ENCODE measurements around the gene MGAT5. TPM values are rescaled to one million over a fixed set of nuclear protein-coding genes. Genes with fewer than 3 reads are reported as not detected.

The MGAT5 gene
- total RNA-seq, 1 donor from 2014 or later, result 25.8 TPM

DNA sequence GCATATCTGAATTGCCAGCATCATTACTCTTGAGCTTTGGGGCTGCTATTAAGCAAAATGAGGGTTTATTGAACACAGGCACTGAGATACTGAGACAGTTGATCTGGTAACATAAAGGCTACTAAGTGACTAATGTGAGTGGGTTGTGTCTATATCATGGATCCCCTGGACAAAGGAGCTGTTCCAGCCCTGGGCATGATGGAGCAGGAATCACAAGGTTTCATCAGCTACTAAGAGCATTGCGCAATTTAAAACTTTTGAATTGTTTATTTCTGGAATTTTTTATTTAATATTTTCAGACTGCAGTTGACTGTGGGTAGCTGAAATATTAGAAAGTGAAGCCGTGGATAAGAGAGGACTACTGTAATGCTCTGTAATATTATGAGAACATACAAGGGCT, 73.5 kb downstream of the MGAT5 start:
- Mint-ChIP-seq H3K4me1 (ENCODE audit: low read depth) (peaks cover 41% of the 10 kb centered on the region), H3K27ac (no peak overlapping the region)
- no peak for DNase-seq (ENCODE audit: low spot score)

DNA sequence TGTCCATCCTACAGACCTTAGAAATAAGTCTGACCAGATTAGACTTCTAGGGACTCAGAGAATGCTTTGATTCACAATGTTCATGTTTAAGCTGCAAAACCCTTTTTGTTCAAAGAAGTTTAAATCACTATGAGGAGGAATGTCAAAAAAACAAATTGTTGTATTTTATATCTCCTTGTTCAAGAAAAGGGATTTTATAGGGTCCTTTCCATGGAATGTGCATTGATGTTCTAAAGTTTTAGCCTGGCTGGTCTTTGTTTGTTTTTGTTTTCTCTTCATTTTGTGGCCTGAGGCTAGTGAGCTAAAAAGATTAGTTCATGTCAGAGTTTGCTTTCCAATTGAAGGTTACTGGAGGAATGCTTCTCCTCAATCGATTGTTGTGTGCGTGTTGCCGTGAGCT, 77.2 kb downstream of the MGAT5 start:
- DNase-seq (ENCODE audit: low spot score), result no peak
- Mint-ChIP-seq H3K27ac (no peak overlapping the region), H3K27me3 (ENCODE audit: insufficient read depth) (no peaks in the 10 kb centered on the region), H3K36me3 (ENCODE audit: low read depth) (peaks cover 12% of the 10 kb centered on the region), H3K4me1 (ENCODE audit: low read depth) (peaks cover 4% of the 10 kb centered on the region), H3K9me3 (peaks cover 7% of the 10 kb centered on the region), H3K4me3 (no peak overlapping the region)
- intact Hi-C loops (cut with micrococcal nuclease), result no loop called here

More for the DNA sequence above, 73.5 kb downstream of the MGAT5 start:
- intact Hi-C loops (cut with micrococcal nuclease), result no loop called here
- Mint-ChIP-seq H3K4me3 (no peak overlapping the region), H3K36me3 (ENCODE audit: low read depth) (peaks cover 20% of the 10 kb centered on the region), H3K27me3 (ENCODE audit: insufficient read depth) (no peaks in the 10 kb centered on the region), H3K9me3 (peaks cover 7% of the 10 kb centered on the region)

- no peak overlapping the region for H3K4me3 Mint-ChIP-seq
- no peaks in the 10 kb centered on the region for H3K4me1 Mint-ChIP-seq (ENCODE audit: low read depth)
- peaks cover 9% of the 10 kb centered on the region for H3K36me3 Mint-ChIP-seq (ENCODE audit: low read depth)
- H3K27ac Mint-ChIP-seq, result no peak overlapping the region
- H3K9me3 Mint-ChIP-seq, result peaks cover 7% of the 10 kb centered on the region
- intact Hi-C loops (cut with micrococcal nuclease), result no loop called here
- no peaks in the 10 kb centered on the region for H3K27me3 Mint-ChIP-seq (ENCODE audit: insufficient read depth)
- no peak for DNase-seq (ENCODE audit: low spot score)
These were observed 79.8 kb downstream of the MGAT5 start for GRCh38 chr2:134333646-134334189.

DNA sequence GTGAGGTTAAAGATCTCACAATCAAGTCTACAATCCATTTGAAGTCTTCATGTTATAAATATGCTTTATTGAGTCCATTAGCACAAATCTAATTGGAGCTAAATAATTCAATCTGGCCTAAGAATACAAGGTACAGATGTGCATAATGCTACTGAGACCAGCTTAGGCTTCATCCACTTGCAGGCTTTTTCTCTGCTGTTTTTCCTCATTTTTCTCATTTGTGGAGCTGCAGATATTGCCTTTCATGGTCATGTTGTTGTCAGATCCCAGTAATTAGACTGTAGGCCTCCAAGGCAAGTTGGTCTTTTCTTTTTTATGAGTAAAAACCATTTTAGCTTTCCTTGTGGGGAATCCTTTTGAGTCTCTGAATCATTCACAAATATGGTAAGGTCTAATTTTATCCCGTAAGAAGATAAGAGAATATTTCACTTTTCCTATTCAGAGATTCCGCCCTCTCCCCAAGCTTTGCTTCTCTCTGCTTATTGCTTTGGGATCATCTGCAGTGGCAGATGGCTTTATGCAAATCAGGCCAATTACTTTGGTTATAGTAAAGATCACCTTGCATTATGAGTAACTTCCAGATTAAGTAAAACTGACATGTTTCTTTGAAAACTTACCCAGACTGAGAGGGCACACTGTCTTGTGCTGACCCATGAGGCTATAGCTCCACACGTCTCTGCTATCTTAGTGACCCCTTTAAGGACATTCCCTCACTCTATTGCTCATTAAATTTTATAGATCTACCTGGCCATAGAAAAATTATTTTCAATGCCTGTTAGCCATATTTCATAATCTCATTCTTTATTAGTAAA, 80.9 kb downstream of the MGAT5 start:
- H3K27ac Mint-ChIP-seq, result no peak overlapping the region
- H3K9me3 Mint-ChIP-seq, result peaks cover 7% of the 10 kb centered on the region
- H3K27me3 Mint-ChIP-seq (ENCODE audit: insufficient read depth), result no peaks in the 10 kb centered on the region
- intact Hi-C loops (cut with micrococcal nuclease), result no loop called here
- DNase-seq (ENCODE audit: low spot score), result no peak
- no peaks in the 10 kb centered on the region for H3K4me1 Mint-ChIP-seq (ENCODE audit: low read depth)
- no peak overlapping the region for H3K4me3 Mint-ChIP-seq
- peaks cover 9% of the 10 kb centered on the region for H3K36me3 Mint-ChIP-seq (ENCODE audit: low read depth)

DNA sequence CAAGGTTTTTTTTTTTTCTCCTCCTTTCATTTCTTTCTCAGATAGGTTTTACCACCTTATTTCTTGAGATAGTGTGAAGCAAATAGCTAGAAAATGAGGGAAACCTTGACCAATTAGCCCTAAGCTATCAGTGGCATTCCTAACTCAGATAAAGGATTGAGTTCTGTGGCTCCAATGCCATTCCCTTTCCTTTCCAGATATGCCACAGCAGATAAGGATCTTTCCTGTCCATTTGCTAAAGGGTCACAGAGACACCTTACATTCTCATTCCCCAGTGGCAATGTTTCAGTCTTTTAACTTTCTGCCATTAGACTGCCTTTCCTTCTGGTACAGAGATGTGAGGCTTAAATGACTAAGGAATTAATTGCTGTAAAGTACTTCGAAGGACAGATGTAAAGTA, 81.7 kb downstream of the MGAT5 start:
- Mint-ChIP-seq H3K9me3 (peaks cover 7% of the 10 kb centered on the region), H3K27ac (no peak overlapping the region), H3K36me3 (ENCODE audit: low read depth) (peaks cover 9% of the 10 kb centered on the region), H3K27me3 (ENCODE audit: insufficient read depth) (no peaks in the 10 kb centered on the region), H3K4me1 (ENCODE audit: low read depth) (no peaks in the 10 kb centered on the region), H3K4me3 (no peak overlapping the region)
- intact Hi-C loops (cut with micrococcal nuclease), result no loop called here
- DNase-seq (ENCODE audit: low spot score), result no peak

- H3K27ac Mint-ChIP-seq, result no peak overlapping the region
- DNase-seq (ENCODE audit: low spot score), result no peak
- no peak overlapping the region for H3K4me3 Mint-ChIP-seq
- H3K9me3 Mint-ChIP-seq, result peaks cover 4% of the 10 kb centered on the region
- no peaks in the 10 kb centered on the region for H3K4me1 Mint-ChIP-seq (ENCODE audit: low read depth)
- intact Hi-C loops (cut with micrococcal nuclease), result no loop called here
- peaks cover 4% of the 10 kb centered on the region for H3K36me3 Mint-ChIP-seq (ENCODE audit: low read depth)
- no peaks in the 10 kb centered on the region for H3K27me3 Mint-ChIP-seq (ENCODE audit: insufficient read depth)
These were observed 82.5 kb downstream of the MGAT5 start for GRCh38 chr2:134336352-134336751.

DNA sequence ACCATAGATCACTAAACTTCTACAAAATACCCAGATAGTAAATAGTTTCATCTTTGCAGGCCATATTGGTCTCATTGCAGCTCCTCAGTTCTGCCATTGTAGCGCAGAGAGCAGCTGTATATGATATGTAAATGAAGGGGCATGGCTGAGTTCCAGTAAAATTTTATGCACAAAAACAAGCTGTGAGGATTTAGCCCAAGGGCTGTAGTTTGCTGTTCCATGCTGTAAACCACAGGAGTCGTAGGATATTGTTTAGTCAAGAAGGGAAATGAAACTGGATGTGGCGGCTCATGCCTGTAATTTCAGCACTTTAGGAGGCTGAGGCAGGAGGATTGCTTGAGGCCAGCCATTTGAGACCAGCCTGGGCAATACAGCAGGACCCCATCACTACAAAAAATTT, 83.0 kb downstream of the MGAT5 start:
- no peaks in the 10 kb centered on the region for H3K4me1 Mint-ChIP-seq (ENCODE audit: low read depth)
- DNase-seq (ENCODE audit: low spot score), result no peak
- no peaks in the 10 kb centered on the region for H3K9me3 Mint-ChIP-seq
- H3K36me3 Mint-ChIP-seq (ENCODE audit: low read depth), result no peaks in the 10 kb centered on the region
- intact Hi-C loops (cut with micrococcal nuclease), result no loop called here
- H3K27ac Mint-ChIP-seq, result no peak overlapping the region
- no peaks in the 10 kb centered on the region for H3K27me3 Mint-ChIP-seq (ENCODE audit: insufficient read depth)
- H3K4me3 Mint-ChIP-seq, result no peak overlapping the region

GRCh38 chr2:134337631-134338030, 83.8 kb downstream of the MGAT5 start:
- H3K27ac Mint-ChIP-seq, result no peak overlapping the region
- no peak for DNase-seq (ENCODE audit: low spot score)
- no peaks in the 10 kb centered on the region for H3K36me3 Mint-ChIP-seq (ENCODE audit: low read depth)
- H3K9me3 Mint-ChIP-seq, result no peaks in the 10 kb centered on the region
- intact Hi-C loops (cut with micrococcal nuclease), result no loop called here
- H3K4me1 Mint-ChIP-seq (ENCODE audit: low read depth), result no peaks in the 10 kb centered on the region
- H3K4me3 Mint-ChIP-seq, result no peak overlapping the region
- no peaks in the 10 kb centered on the region for H3K27me3 Mint-ChIP-seq (ENCODE audit: insufficient read depth)

GRCh38 chr2:134338208-134338607, 84.3 kb downstream of the MGAT5 start:
- no peak for DNase-seq (ENCODE audit: low spot score)
- Mint-ChIP-seq H3K4me3 (no peak overlapping the region), H3K4me1 (ENCODE audit: low read depth) (no peaks in the 10 kb centered on the region), H3K36me3 (ENCODE audit: low read depth) (no peaks in the 10 kb centered on the region), H3K9me3 (no peaks in the 10 kb centered on the region), H3K27me3 (ENCODE audit: insufficient read depth) (no peaks in the 10 kb centered on the region), H3K27ac (no peak overlapping the region)
- intact Hi-C loops (cut with micrococcal nuclease), result no loop called here

- Mint-ChIP-seq H3K9me3 (no peaks in the 10 kb centered on the region), H3K4me1 (ENCODE audit: low read depth) (no peaks in the 10 kb centered on the region), H3K27ac (no peak overlapping the region), H3K4me3 (no peak overlapping the region), H3K27me3 (ENCODE audit: insufficient read depth) (no peaks in the 10 kb centered on the region), H3K36me3 (ENCODE audit: low read depth) (peaks cover 8% of the 10 kb centered on the region)
- no peak for DNase-seq (ENCODE audit: low spot score)
- intact Hi-C loops (cut with micrococcal nuclease), result no loop called here
These were observed 87.6 kb downstream of the MGAT5 start for GRCh38 chr2:134341476-134341875.

- DNase-seq (ENCODE audit: low spot score), result no peak
- Mint-ChIP-seq H3K27ac (no peak overlapping the region), H3K4me1 (ENCODE audit: low read depth) (no peaks in the 10 kb centered on the region), H3K9me3 (no peaks in the 10 kb centered on the region), H3K4me3 (no peak overlapping the region), H3K27me3 (ENCODE audit: insufficient read depth) (no peaks in the 10 kb centered on the region), H3K36me3 (ENCODE audit: low read depth) (peaks cover 11% of the 10 kb centered on the region)
- intact Hi-C loops (cut with micrococcal nuclease), result no loop called here
These were observed 91.3 kb downstream of the MGAT5 start for GRCh38 chr2:134344954-134345697.

DNA sequence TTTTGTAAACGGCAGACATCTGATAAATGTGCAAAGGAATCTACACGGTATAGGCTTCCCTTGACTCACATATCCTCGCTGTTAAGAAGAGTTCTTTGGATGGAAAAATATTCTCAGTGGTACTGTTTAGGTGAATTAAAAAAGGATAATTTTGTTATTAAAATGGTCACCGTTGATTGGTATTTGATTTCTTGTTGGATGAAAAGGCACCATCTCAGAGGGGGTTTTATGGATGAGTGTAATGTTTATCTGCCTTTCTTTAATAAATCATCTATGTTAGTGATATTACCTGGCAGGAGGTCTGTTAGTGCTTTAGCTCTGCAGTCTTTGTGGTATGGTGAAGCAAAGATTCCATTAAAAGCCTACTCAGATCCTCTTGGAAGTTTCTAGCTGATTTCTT, 92.3 kb downstream of the MGAT5 start:
- H3K27me3 Mint-ChIP-seq (ENCODE audit: insufficient read depth), result no peaks in the 10 kb centered on the region
- no peak overlapping the region for H3K4me3 Mint-ChIP-seq
- no peaks in the 10 kb centered on the region for H3K4me1 Mint-ChIP-seq (ENCODE audit: low read depth)
- no peak for DNase-seq (ENCODE audit: low spot score)
- no peaks in the 10 kb centered on the region for H3K9me3 Mint-ChIP-seq
- intact Hi-C loops (cut with micrococcal nuclease), result no loop called here
- no peak overlapping the region for H3K27ac Mint-ChIP-seq
- H3K36me3 Mint-ChIP-seq (ENCODE audit: low read depth), result peaks cover 15% of the 10 kb centered on the region

- intact Hi-C loops (cut with micrococcal nuclease), result no loop called here
- Mint-ChIP-seq H3K27me3 (ENCODE audit: insufficient read depth) (no peaks in the 10 kb centered on the region), H3K27ac (no peak overlapping the region), H3K36me3 (ENCODE audit: low read depth) (peaks cover 18% of the 10 kb centered on the region), H3K9me3 (no peaks in the 10 kb centered on the region), H3K4me3 (no peak overlapping the region), H3K4me1 (ENCODE audit: low read depth) (no peaks in the 10 kb centered on the region)
- no peak for DNase-seq (ENCODE audit: low spot score)
These were observed 93.9 kb downstream of the MGAT5 start for GRCh38 chr2:134347756-134348155.

All from activated T-helper 1 cell treated with anti-CD3 and anti-CD28 coated beads, Interleukin-12 subunit alpha, Interleukin-12 subunit beta, Interleukin-2, Interleukin-4 antibody, amounts not matched to agents 30 ng/mL and 10 ng/mL and 1 ng/mL, durations not matched to agents 14 hours and 24 hours and 36 hours (primary cell).